Activated T-helper 2 cell treated with anti-CD3 and anti-CD28 coated beads, Interferon-gamma antibody, Interleukin-2, Interleukin-4, amounts not matched to agents 10 μg/mL and 5 μg/mL and 100 μg/mL, durations not matched to agents 14 hours and 24 hours and 36 hours (primary cell): Measurements from ENCODE around the gene MED13. TPM values are rescaled to one million over a fixed set of nuclear protein-coding genes. Genes with fewer than 3 reads are reported as not detected.
A peak's percentile ranks its signal among the peaks of the same experiment; 100 is the strongest.

Experiments
- DNase-seq: peaks from one replicate; pipeline ENCODE4 v3.0.0; 2021; ENCODE audit warnings: low spot score
- H3K27ac Mint-ChIP-seq: one replicate; pipeline ENCODE4 v1.8.0; 2021; ENCODE audit warnings: mixed read lengths
- H3K27me3 Mint-ChIP-seq: one replicate; pipeline ENCODE4 v1.8.0; 2021; ENCODE audit warnings: low read depth, mixed read lengths
- H3K36me3 Mint-ChIP-seq: one replicate; pipeline ENCODE4 v1.8.0; 2021; ENCODE audit warnings: low read depth, mixed read lengths
- H3K4me1 Mint-ChIP-seq: one replicate; pipeline ENCODE4 v1.8.0; 2021; ENCODE audit warnings: low read depth, mixed read lengths
- H3K4me3 Mint-ChIP-seq: one replicate; pipeline ENCODE4 v1.8.0; 2021; ENCODE audit warnings: low read depth, mild to moderate bottlenecking, moderate library complexity, mixed read lengths
- H3K9me3 Mint-ChIP-seq: one replicate; pipeline ENCODE4 v1.8.0; 2021; ENCODE audit warnings: mixed read lengths
- intact Hi-C: fragments of 100-400 bp; cut with micrococcal nuclease; formaldehyde crosslinking; loops from one replicate; pipeline ENCODE4 v1.15.1; 2023
- total RNA-seq: library from RNA; stranded (reverse); gene quantifications from 2 replicates; pipeline ENCODE4 v1.2.3, GENCODE V29; 2022

MED13 gene
- total RNA-seq, 1 donor from 2014 or later: 59.4 TPM

DNA sequence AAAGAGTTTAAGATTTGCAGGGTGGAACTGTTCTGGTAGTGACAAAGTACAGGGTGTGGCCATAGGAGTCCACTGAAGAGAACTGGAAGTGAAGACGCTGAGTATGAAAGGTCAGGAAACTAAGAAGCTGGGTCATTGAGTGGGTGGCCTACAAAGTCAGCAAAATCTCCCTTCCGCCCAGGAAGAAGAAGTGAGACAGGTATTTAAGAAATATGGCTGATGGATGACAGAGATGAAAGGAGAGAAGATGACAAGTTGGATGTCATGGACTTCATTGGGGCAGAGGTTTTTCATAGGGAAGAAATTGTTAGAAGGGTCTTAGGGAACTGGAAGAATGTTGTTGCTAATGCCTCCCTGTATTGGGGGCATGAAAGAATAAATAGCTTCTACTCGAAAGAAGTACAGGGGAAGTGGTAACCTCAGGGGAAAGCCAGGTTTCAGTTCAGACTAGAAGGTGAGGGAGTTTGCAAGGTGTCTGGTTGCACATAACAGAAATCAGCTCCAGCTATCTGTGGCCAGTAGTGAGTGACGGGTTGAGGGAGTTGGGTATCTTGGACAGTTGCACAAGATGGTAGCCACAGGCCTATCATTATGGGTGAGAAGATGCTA lies 33.6 kb upstream of the MED13 start:
- Mint-ChIP-seq H3K27me3 (no peaks in the 10 kb centered on the region), H3K9me3 (no peaks in the 10 kb centered on the region), H3K4me1 (peaks cover 20% of the 10 kb centered on the region), H3K27ac (peak overlapping the region; percentile 1), H3K4me3 (no peak overlapping the region), H3K36me3 (no peaks in the 10 kb centered on the region)
- intact Hi-C loops: no loop called here
- DNase-seq: no peak

DNA sequence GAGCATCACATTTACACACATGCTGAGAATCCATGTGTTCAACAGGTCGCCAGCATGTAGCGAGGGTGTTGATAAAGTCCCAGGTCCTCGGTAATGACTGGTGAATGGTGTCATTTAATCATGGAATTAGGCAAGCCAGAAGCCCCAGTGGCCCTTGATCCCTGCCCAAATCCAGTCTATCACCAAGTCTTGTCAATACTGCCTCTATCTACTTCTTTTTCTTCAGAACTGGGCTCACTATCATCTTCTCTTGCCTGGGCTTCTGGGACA lies 31.3 kb upstream of the MED13 start:
- Mint-ChIP-seq H3K4me3 (no peak overlapping the region), H3K4me1 (peaks cover 31% of the 10 kb centered on the region), H3K27ac (no peak overlapping the region), H3K9me3 (no peaks in the 10 kb centered on the region), H3K36me3 (no peaks in the 10 kb centered on the region), H3K27me3 (no peaks in the 10 kb centered on the region)
- DNase-seq: no peak
- intact Hi-C loops: no loop called here

GRCh38 chr17:62094175-62094574 lies 29.1 kb upstream of the MED13 start:
- no peaks in the 10 kb centered on the region for H3K9me3 Mint-ChIP-seq

GRCh38 chr17:62093188-62094155 lies 28.4 kb upstream of the MED13 start:
- Mint-ChIP-seq H3K4me1 (peaks cover 21% of the 10 kb centered on the region), H3K27ac (peak overlapping the region; percentile 43), H3K27me3 (no peaks in the 10 kb centered on the region), H3K36me3 (no peaks in the 10 kb centered on the region), H3K9me3 (no peaks in the 10 kb centered on the region), H3K4me3 (no peak overlapping the region)
- intact Hi-C loops: loop anchor here (1.0 to 2.0 kb wide), 2 partner anchors 15 to 28 kb away; partner anchors contain the start of gene MED13
- DNase-seq: no peak

More at GRCh38 chr17:62094175-62094574, 29.1 kb upstream of the MED13 start:
- H3K27ac Mint-ChIP-seq: no peak overlapping the region
- intact Hi-C loops: loop anchor here (2.0 kb wide), 1 partner anchor 15 kb away; no protein-coding TSS in a partner anchor
- no peaks in the 10 kb centered on the region for H3K36me3 Mint-ChIP-seq
- no peak overlapping the region for H3K4me3 Mint-ChIP-seq
- no peaks in the 10 kb centered on the region for H3K27me3 Mint-ChIP-seq
- no peak for DNase-seq
- H3K4me1 Mint-ChIP-seq: peaks cover 28% of the 10 kb centered on the region

DNA sequence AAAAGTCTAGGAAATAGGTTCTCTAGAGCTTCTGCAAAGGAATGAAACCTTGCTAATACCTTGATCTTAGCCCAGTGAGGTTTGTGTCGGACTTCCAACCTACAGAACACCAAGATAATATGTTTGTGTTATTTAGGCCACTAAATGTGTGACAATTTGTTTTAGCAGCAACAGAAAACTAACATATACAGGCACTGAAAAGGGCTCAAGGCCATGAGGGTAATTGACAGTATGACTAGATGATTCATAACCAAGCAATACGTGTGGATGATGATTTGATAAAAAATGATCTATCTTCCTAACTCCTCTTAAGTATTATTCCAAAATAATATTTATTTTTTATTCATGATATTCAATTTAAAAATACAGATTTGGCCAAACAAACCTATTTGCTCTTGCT lies 27.7 kb upstream of the MED13 start:
- intact Hi-C loops: loop anchor here (1.0 kb wide), 1 partner anchor 27 kb away; the partner anchor contains the start of gene MED13
- Mint-ChIP-seq H3K27me3 (no peaks in the 10 kb centered on the region), H3K36me3 (no peaks in the 10 kb centered on the region), H3K4me3 (no peak overlapping the region), H3K4me1 (peaks cover 18% of the 10 kb centered on the region), H3K9me3 (no peaks in the 10 kb centered on the region), H3K27ac (no peak overlapping the region)
- DNase-seq: no peak

DNA sequence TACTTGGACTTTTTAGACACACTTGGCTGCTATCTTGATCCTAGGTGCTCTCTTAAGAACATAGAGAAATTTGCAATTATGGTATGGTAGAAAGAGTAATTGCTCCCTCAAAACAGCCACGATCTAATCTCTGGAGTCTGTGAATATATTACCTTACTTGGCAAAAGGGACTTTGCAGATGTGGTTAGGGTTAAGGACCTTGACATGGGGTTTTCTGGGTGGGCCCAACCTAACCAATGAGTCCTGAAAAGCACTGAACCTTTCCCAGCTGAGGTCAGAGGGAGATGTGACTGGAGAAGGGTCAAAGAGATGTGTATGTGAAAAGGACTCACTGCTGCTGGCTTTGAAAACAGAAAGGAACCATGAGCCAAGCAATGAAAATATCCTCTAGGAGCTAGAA lies 26.7 kb upstream of the MED13 start:
- DNase-seq: no peak
- no peaks in the 10 kb centered on the region for H3K9me3 Mint-ChIP-seq
- no peaks in the 10 kb centered on the region for H3K27me3 Mint-ChIP-seq
- intact Hi-C loops: no loop called here
- H3K36me3 Mint-ChIP-seq: no peaks in the 10 kb centered on the region
- H3K4me1 Mint-ChIP-seq: peaks cover 16% of the 10 kb centered on the region
- no peak overlapping the region for H3K4me3 Mint-ChIP-seq
- H3K27ac Mint-ChIP-seq: no peak overlapping the region

DNA sequence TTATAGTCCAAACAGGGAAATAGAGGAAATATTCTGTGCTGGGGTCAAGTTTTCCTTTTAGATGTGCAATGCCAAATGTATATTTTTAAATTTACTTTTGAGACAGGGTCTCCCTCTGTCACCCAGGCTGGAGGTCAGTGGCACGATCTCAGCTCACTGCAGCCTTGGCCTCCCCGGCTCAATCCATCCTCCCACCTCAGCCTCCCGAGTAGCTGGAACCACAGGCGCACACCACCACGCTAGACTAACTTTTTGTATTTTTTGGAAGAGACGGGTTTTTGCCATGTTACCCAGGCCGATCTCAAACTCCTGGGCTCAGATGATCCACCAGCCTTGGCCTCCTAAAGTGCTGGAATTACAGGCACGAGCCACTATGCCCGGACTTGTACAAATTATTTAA lies 25.8 kb upstream of the MED13 start:
- intact Hi-C loops: no loop called here
- Mint-ChIP-seq H3K27me3 (no peaks in the 10 kb centered on the region), H3K4me1 (peaks cover 19% of the 10 kb centered on the region), H3K9me3 (no peaks in the 10 kb centered on the region), H3K27ac (no peak overlapping the region), H3K36me3 (no peaks in the 10 kb centered on the region), H3K4me3 (no peak overlapping the region)
- DNase-seq: no peak

GRCh38 chr17:62090021-62090824 lies 25.1 kb upstream of the MED13 start:
- H3K27me3 Mint-ChIP-seq: no peaks in the 10 kb centered on the region
- no peak for DNase-seq
- no peaks in the 10 kb centered on the region for H3K9me3 Mint-ChIP-seq
- peaks cover 25% of the 10 kb centered on the region for H3K4me1 Mint-ChIP-seq
- H3K36me3 Mint-ChIP-seq: no peaks in the 10 kb centered on the region
- intact Hi-C loops: no loop called here
- H3K4me3 Mint-ChIP-seq: no peak overlapping the region
- H3K27ac Mint-ChIP-seq: no peak overlapping the region

DNA sequence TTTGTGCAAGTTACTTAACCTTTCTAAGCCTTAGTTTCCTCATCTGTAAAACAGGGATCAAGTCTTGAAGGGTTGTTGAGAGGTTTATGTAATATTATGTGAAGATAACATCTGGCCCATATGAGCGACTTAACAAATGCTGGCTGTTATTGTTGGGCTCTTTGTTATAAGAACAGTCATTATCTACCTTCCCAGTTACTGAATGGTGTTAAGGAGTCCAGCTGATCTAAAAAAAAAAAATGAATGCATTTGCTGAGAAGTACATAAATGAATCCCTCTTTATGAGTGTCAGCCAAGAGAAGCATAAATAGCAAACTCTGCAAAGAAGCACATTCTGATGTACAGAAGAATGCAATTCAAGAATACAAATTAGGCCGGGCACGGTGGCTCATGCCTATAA lies 24.3 kb upstream of the MED13 start:
- Mint-ChIP-seq H3K27ac (no peak overlapping the region), H3K4me3 (no peak overlapping the region), H3K4me1 (peaks cover 29% of the 10 kb centered on the region), H3K27me3 (no peaks in the 10 kb centered on the region), H3K9me3 (no peaks in the 10 kb centered on the region), H3K36me3 (no peaks in the 10 kb centered on the region)
- intact Hi-C loops: no loop called here
- no peak for DNase-seq

DNA sequence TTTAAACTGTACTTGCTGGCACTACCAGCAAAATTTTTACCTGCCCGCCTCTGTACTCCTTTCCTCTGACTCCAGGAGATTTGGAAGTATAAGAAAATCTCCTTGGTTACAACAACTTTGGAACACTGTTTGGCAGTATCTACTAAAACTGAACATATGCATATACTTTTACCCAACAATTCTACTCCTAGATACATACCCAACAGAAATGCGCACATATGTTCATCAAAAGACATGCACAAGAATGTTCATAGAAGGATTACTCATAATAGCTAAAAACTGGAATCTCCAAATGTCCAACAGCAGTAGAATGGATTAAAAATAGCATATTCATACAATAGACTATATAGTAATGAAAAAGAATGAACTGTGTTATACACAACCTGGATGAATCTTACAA lies 21.7 kb upstream of the MED13 start:
- peaks cover 16% of the 10 kb centered on the region for H3K4me1 Mint-ChIP-seq
- intact Hi-C loops: no loop called here
- H3K9me3 Mint-ChIP-seq: no peaks in the 10 kb centered on the region
- no peak overlapping the region for H3K27ac Mint-ChIP-seq
- H3K27me3 Mint-ChIP-seq: no peaks in the 10 kb centered on the region
- H3K36me3 Mint-ChIP-seq: no peaks in the 10 kb centered on the region
- DNase-seq: no peak
- no peak overlapping the region for H3K4me3 Mint-ChIP-seq

- H3K27ac Mint-ChIP-seq: no peak overlapping the region
- H3K27me3 Mint-ChIP-seq: no peaks in the 10 kb centered on the region
- H3K9me3 Mint-ChIP-seq: no peaks in the 10 kb centered on the region
- H3K4me1 Mint-ChIP-seq: peaks cover 16% of the 10 kb centered on the region
- no peak for DNase-seq
- no peaks in the 10 kb centered on the region for H3K36me3 Mint-ChIP-seq
- intact Hi-C loops: no loop called here
- H3K4me3 Mint-ChIP-seq: no peak overlapping the region
Observed at GRCh38 chr17:62085511-62086408, 20.7 kb upstream of the MED13 start.

DNA sequence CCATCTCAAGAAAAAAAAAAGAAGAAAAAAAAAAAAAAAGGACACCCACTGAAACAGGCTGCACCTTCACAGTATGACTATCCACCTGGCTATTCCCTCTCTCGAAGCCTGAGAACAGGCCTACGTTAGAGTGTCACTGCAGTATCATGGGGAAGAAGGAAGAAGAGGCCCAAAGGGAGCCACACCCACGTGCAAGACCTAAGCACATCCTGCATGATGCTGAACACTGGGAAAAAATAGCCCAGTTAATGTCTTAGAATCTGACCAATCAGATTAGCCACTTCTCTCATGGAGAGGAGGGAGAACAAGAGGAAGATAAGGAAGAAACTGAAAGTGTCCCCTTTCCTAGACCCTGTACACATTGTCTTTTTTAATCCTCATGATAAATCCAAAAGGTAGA lies 19.5 kb upstream of the MED13 start:
- Mint-ChIP-seq H3K4me3 (no peak overlapping the region), H3K4me1 (peaks cover 16% of the 10 kb centered on the region), H3K27ac (peak overlapping the region; percentile 74), H3K9me3 (no peaks in the 10 kb centered on the region), H3K36me3 (no peaks in the 10 kb centered on the region), H3K27me3 (peaks cover 9% of the 10 kb centered on the region)
- no peak for DNase-seq
- intact Hi-C loops: no loop called here
